Keratinocyte (primary cell): ENCODE data around the gene CCDC27. TPM values are rescaled to one million over a fixed set of nuclear protein-coding genes. Genes with fewer than 3 reads are reported as not detected.

Experiments
- DNase-seq: peaks from one replicate; pipeline ENCODE4 v3.0.0-alpha.2; 2011; ENCODE audit warnings: low read depth, missing footprints, low spot score
- FAIRE-seq: peaks from 2 replicates; lab custom pipeline; 2011; peaks lifted over from hg19 to GRCh38; lab: Jason Lieb, UNC
- H2AFZ ChIP-seq: 2 replicates; pipeline ENCODE4 v1.6.0; 2012; ENCODE audit warnings: low read length, control low read depth, inconsistent platforms; ENCODE audit not compliant: control insufficient read depth
- H3K27ac ChIP-seq: 2 replicates; pipeline ENCODE4 v1.5.1; 2011; ENCODE audit warnings: low read length; ENCODE audit not compliant: control insufficient read depth, insufficient read depth
- H3K27me3 ChIP-seq: 3 replicates; pipeline ENCODE4 v1.6.0; 2011; ENCODE audit warnings: low read length; ENCODE audit not compliant: control insufficient read depth, insufficient read depth; ENCODE audit errors: extremely low read depth
- H3K36me3 ChIP-seq, 2 experiments: 2 replicates in 1 of 2; 3 replicates in 1 of 2; pipeline ENCODE4 v1.5.1; 2011; ENCODE audit warnings: low read length in 2 of 2, mild to moderate bottlenecking in 1 of 2; ENCODE audit not compliant: control insufficient read depth in 2 of 2, insufficient read depth in 2 of 2; ENCODE audit errors: extremely low read depth in 1 of 2
- H3K4me1 ChIP-seq: 3 replicates; pipeline ENCODE4 v1.5.1; 2011; ENCODE audit warnings: low read length; ENCODE audit not compliant: control insufficient read depth, insufficient read depth; ENCODE audit errors: extremely low read depth
- H3K4me2 ChIP-seq: 3 replicates; pipeline ENCODE4 v1.6.0; 2011; ENCODE audit warnings: low read depth, low read length; ENCODE audit not compliant: control insufficient read depth, insufficient read depth; ENCODE audit errors: extremely low read depth
- H3K4me3 ChIP-seq, 3 experiments: fragments of 200-600 bp in 1 of 3; sonication (generic) in 1 of 3; 2 replicates in 2 of 3; 3 replicates in 1 of 3; pipeline ENCODE4 v1.5.1; 2011 to 2016; ENCODE audit warnings: low read length in 3 of 3, mild to moderate bottlenecking in 3 of 3, control low read depth in 2 of 3, inconsistent platforms in 1 of 3, low read depth in 1 of 3, mixed read lengths in 1 of 3, mixed run types in 1 of 3, moderate library complexity in 1 of 3; ENCODE audit not compliant: control insufficient read depth in 2 of 3, insufficient read depth in 2 of 3; ENCODE audit errors: extremely low read depth in 1 of 3
- H3K79me2 ChIP-seq: 2 replicates; pipeline ENCODE4 v1.6.0; 2012; ENCODE audit warnings: low read length; ENCODE audit not compliant: control insufficient read depth, insufficient read depth
- H3K9ac ChIP-seq: 3 replicates; pipeline ENCODE4 v1.6.0; 2011; ENCODE audit warnings: low read length; ENCODE audit not compliant: control insufficient read depth, insufficient read depth; ENCODE audit errors: extremely low read depth
- H3K9me1 ChIP-seq: 3 replicates; pipeline ENCODE4 v1.6.0; 2011; ENCODE audit warnings: low read length; ENCODE audit not compliant: control insufficient read depth, insufficient read depth; ENCODE audit errors: extremely low read depth
- H3K9me3 ChIP-seq: 2 replicates; pipeline ENCODE4 v1.5.1; 2012; ENCODE audit warnings: low read depth, low read length; ENCODE audit not compliant: control insufficient read depth
- H4K20me1 ChIP-seq: 3 replicates; pipeline ENCODE4 v1.6.0; 2011; ENCODE audit warnings: low read length; ENCODE audit not compliant: control insufficient read depth, insufficient read depth; ENCODE audit errors: extremely low read depth
- EZH2 ChIP-seq: IDR thresholded peaks from one replicate; pipeline ENCODE4 v1.6.1; 2012; ENCODE audit warnings: inconsistent platforms, mild to moderate bottlenecking, low read length, moderate library complexity
- dilution Hi-C: fragments of 300-500 bp; cut with MboI; formaldehyde crosslinking; loops from one replicate; pipeline ENCODE4 v1.7.0; 2020; ENCODE audit warnings: low sequenced_read_pairs; ENCODE audit not compliant: extremely low pct_ligation_motif_present
- polyA plus RNA-seq, 5 experiments: library from polyadenylated mRNA; depleted of rRNA in 3 of 5; stranded (reverse) in 3 of 5; stranded (forward) in 1 of 5; unstranded in 1 of 5; fragments of >200 nt; gene quantifications; 1 replicate in 1 of 5; 2 replicates in 3 of 5; 3 replicates in 1 of 5; pipeline versions ENCODE4 v1.2.1 to v1.2.3, GENCODE V29; 2011 to 2012; ENCODE audit warnings: missing spikeins in 2 of 5, low read depth in 1 of 5, low replicate concordance in 1 of 5
- TF ChIP-seq, protein P1 (sequence below), 3 experiments: IDR thresholded peaks in 1 of 3; conservative IDR thresholded peaks in 1 of 3; optimal IDR thresholded peaks in 1 of 3; 2 replicates in 2 of 3; 3 replicates in 1 of 3; pipeline versions ENCODE3 to v1.5.1; 2011; ENCODE audit warnings: low read length in 3 of 3, mild to moderate bottlenecking in 3 of 3, moderate library complexity in 2 of 3, control low read depth in 1 of 3, inconsistent platforms in 1 of 3; ENCODE audit not compliant: insufficient read depth in 2 of 3; ENCODE audit errors: extremely low read depth in 1 of 3

Gene CCDC27
- polyA plus RNA-seq, 1 donor (not counting 4 experiments of a cell fraction or from before 2014, with no cell fraction given), result not detected

DNA sequence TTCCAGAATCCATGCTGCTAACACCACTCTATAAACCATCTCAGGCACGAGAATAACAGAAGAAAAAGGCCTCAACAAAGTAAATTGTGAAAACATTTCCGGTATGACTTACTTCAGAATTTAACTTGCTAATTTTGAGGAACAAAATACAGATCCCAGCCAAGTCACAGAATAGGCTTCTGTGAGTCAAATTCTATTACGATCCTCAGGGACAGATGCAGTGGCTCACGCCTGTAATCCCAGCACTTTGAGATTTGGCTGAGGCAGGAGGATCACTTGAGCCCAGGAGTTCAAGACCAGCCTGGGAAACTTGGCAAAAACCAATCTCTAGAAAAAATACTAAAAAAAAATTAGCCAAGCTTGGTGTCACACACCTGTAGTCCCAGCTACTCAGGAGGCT is 8.8 kb upstream of the CCDC27 start:
- TF ChIP-seq, protein P1, sequence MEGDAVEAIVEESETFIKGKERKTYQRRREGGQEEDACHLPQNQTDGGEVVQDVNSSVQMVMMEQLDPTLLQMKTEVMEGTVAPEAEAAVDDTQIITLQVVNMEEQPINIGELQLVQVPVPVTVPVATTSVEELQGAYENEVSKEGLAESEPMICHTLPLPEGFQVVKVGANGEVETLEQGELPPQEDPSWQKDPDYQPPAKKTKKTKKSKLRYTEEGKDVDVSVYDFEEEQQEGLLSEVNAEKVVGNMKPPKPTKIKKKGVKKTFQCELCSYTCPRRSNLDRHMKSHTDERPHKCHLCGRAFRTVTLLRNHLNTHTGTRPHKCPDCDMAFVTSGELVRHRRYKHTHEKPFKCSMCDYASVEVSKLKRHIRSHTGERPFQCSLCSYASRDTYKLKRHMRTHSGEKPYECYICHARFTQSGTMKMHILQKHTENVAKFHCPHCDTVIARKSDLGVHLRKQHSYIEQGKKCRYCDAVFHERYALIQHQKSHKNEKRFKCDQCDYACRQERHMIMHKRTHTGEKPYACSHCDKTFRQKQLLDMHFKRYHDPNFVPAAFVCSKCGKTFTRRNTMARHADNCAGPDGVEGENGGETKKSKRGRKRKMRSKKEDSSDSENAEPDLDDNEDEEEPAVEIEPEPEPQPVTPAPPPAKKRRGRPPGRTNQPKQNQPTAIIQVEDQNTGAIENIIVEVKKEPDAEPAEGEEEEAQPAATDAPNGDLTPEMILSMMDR (optimal IDR thresholded peaks at IDR 0.05 in 1 of 3, IDR thresholded peaks at IDR 0.05 in 1 of 3, conservative IDR thresholded peaks at IDR 0.05 in 1 of 3; ENCODE audit: extremely low read depth in 1 of 3, insufficient read depth in 2 of 3, low read length in 3 of 3), result no peak
- no peak for TF ChIP-seq EZH2
- H3K36me3 ChIP-seq, result peaks cover 12 to 17% of the 10 kb centered on the region in 2 experiments

DNA sequence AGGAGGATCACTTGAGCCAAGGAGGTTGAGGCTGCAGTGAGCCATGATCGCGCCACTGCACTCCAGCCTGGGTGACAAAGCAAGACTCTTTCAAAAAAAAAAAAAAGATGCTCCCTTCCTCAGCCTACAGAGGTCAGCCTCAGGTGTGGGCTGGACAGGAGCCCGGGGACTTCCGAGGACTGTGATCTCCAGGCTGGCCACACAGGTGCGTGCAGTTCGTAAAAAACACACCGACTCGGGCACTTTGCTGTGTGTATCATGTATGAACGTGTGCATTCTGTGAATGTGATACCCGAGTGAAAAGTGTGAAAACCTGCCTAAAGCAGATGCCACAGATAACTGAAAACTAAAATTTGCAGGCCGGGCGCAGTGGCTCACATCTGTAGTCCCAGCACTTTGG is 8.4 kb upstream of the CCDC27 start:
- no peaks in the 10 kb centered on the region for H4K20me1 ChIP-seq
- no peak overlapping the region for H3K27ac ChIP-seq
- peaks cover 8 to 15% of the 10 kb centered on the region in 2 experiments for H3K36me3 ChIP-seq
- no peak overlapping the region for H3K4me2 ChIP-seq
- H3K9me3 ChIP-seq, result no peaks in the 10 kb centered on the region
- peaks cover 2% of the 10 kb centered on the region for H3K9me1 ChIP-seq
- H2AFZ ChIP-seq, result no peak overlapping the region
- DNase-seq, result no peak
- dilution Hi-C loops, result no loop called here
- H3K9ac ChIP-seq, result no peak overlapping the region
- H3K4me3 ChIP-seq, result no peak overlapping the region
- no peak for TF ChIP-seq EZH2
- TF ChIP-seq, protein P1 (optimal IDR thresholded peaks at IDR 0.05 in 1 of 3, IDR thresholded peaks at IDR 0.05 in 1 of 3, conservative IDR thresholded peaks at IDR 0.05 in 1 of 3; ENCODE audit: extremely low read depth in 1 of 3, insufficient read depth in 2 of 3, low read length in 3 of 3), result no peak
- no peaks in the 10 kb centered on the region for H3K79me2 ChIP-seq
- H3K27me3 ChIP-seq, result no peaks in the 10 kb centered on the region
- FAIRE-seq, result no peak
- peaks cover 17% of the 10 kb centered on the region for H3K4me1 ChIP-seq

More for the DNA sequence above, 8.8 kb upstream of the CCDC27 start:
- no peak overlapping the region for H3K9ac ChIP-seq
- H3K27me3 ChIP-seq, result no peaks in the 10 kb centered on the region
- H3K4me2 ChIP-seq, result no peak overlapping the region
- H3K27ac ChIP-seq, result no peak overlapping the region
- no peaks in the 10 kb centered on the region for H3K9me3 ChIP-seq
- H3K79me2 ChIP-seq, result no peaks in the 10 kb centered on the region
- H3K4me1 ChIP-seq, result peaks cover 17% of the 10 kb centered on the region
- H4K20me1 ChIP-seq, result no peaks in the 10 kb centered on the region
- dilution Hi-C loops, result no loop called here
- peaks cover 2% of the 10 kb centered on the region for H3K9me1 ChIP-seq
- H3K4me3 ChIP-seq, result no peak overlapping the region
- no peak for FAIRE-seq
- no peak overlapping the region for H2AFZ ChIP-seq
- DNase-seq, result no peak
